ENCODE measurements around the gene HES4.

GRCh38 chr1:979744-980072 is 20.2 kb downstream of the HES4 start:
- TF ChIP-seq CTCF (conservative IDR thresholded peaks at IDR 0.05; ENCODE audit: low read length), result no peak
- TF ChIP-seq EZH2phosphoT487 (IDR thresholded peaks at IDR 0.05; ENCODE audit: borderline replicate concordance), result no peak
